ENCODE measurements around the gene ZFHX3.

ZFHX3 gene

GRCh38 chr16:72832621-72833248 is 215.2 kb downstream of the ZFHX3 start:
- Histone ChIP-seq H4K20me1 (peaks cover 0 to 65% (median 0%) of the 10 kb centered on the region in 11 experiments; a peak in 4 of 22 replicates), H3K4me2 (no peak overlapping the region), H3K4me1 (peaks cover 30 to 72% (median 50%) of the 10 kb centered on the region in 10 experiments), H3K27ac (no peak overlapping the region), H3K36me3 (peaks cover 0 to 43% (median 0%) of the 10 kb centered on the region in 11 experiments; a peak in 7 of 22 replicates), H3K27me3 (no peaks in the 10 kb centered on the region), H3K9me3 (replicated peaks in 1 of 11) (peaks cover 0 to 2% (median 0%) of the 10 kb centered on the region in 11 experiments; a peak in 1 of 22 replicates), H3K4me3 (no peak overlapping the region), H3K9ac (no peak overlapping the region)
- no peak for TF ChIP-seq Cebpa-rat (IDR thresholded peaks at IDR 0.05)

GRCh38 chr16:72829846-72830775 is 217.8 kb downstream of the ZFHX3 start:
- H3K36me3 ChIP-seq = peaks cover 0 to 56% (median 0%) of the 10 kb centered on the region in 11 experiments; a peak in 7 of 22 replicates
- no peak overlapping the region for H3K27ac ChIP-seq
- H3K4me2 ChIP-seq = peak overlapping the region; percentile 20 to 75 (median 64); a peak in 21 of 22 replicates
- H3K27me3 ChIP-seq = no peaks in the 10 kb centered on the region
- peaks cover 33 to 61% (median 46%) of the 10 kb centered on the region in 10 experiments for H3K4me1 ChIP-seq
- no peak for TF ChIP-seq Cebpa-rat (IDR thresholded peaks at IDR 0.05)
- H3K9me3 ChIP-seq (replicated peaks in 1 of 11) = peaks cover 0 to 17% (median 0%) of the 10 kb centered on the region in 11 experiments; a peak in 3 of 22 replicates
- peaks cover 0 to 55% (median 0%) of the 10 kb centered on the region in 11 experiments; a peak in 4 of 22 replicates for H4K20me1 ChIP-seq
- no peak overlapping the region for H3K4me3 ChIP-seq
- no peak overlapping the region for H3K9ac ChIP-seq

GRCh38 chr16:72827866-72828265 is 220.1 kb downstream of the ZFHX3 start:
- Histone ChIP-seq H3K9ac (no peak overlapping the region), H3K36me3 (peaks cover 0 to 76% (median 0%) of the 10 kb centered on the region in 11 experiments; a peak in 7 of 22 replicates), H3K4me3 (no peak overlapping the region), H3K4me1 (peaks cover 31 to 47% (median 36%) of the 10 kb centered on the region in 10 experiments), H3K27ac (peak overlapping the region in 6 of 11 experiments; percentile 3 to 55 (median 20); a peak in 9 of 22 replicates), H3K4me2 (peak overlapping the region; percentile 47 to 75 (median 70); a peak in 19 of 22 replicates), H3K27me3 (no peaks in the 10 kb centered on the region), H4K20me1 (peaks cover 0 to 58% (median 0%) of the 10 kb centered on the region in 11 experiments; a peak in 3 of 22 replicates), H3K9me3 (replicated peaks in 1 of 11) (peaks cover 0 to 17% (median 0%) of the 10 kb centered on the region in 11 experiments; a peak in 3 of 22 replicates)
- TF ChIP-seq Cebpa-rat (IDR thresholded peaks at IDR 0.05) = no peak

- Histone ChIP-seq H3K27ac (no peak overlapping the region), H4K20me1 (peaks cover 0 to 52% (median 0%) of the 10 kb centered on the region in 11 experiments; a peak in 3 of 22 replicates), H3K9me3 (replicated peaks in 1 of 11) (peaks cover 0 to 17% (median 0%) of the 10 kb centered on the region in 11 experiments; a peak in 3 of 22 replicates), H3K9ac (no peak overlapping the region), H3K4me1 (peaks cover 31 to 40% (median 36%) of the 10 kb centered on the region in 10 experiments), H3K27me3 (no peaks in the 10 kb centered on the region), H3K4me2 (no peak overlapping the region), H3K4me3 (no peak overlapping the region), H3K36me3 (peaks cover 0 to 75% (median 0%) of the 10 kb centered on the region in 11 experiments; a peak in 7 of 22 replicates)
- no peak for TF ChIP-seq Cebpa-rat (IDR thresholded peaks at IDR 0.05)
Measured at GRCh38 chr16:72825912-72826621, 221.9 kb downstream of the ZFHX3 start.

- Histone ChIP-seq H4K20me1 (peaks cover 0 to 48% (median 0%) of the 10 kb centered on the region in 11 experiments; a peak in 3 of 22 replicates), H3K4me3 (no peak overlapping the region), H3K4me1 (peaks cover 19 to 27% (median 23%) of the 10 kb centered on the region in 10 experiments), H3K36me3 (peaks cover 0 to 76% (median 0%) of the 10 kb centered on the region in 11 experiments; a peak in 7 of 22 replicates), H3K27ac (no peak overlapping the region), H3K27me3 (no peaks in the 10 kb centered on the region), H3K9ac (no peak overlapping the region), H3K9me3 (replicated peaks in 1 of 11) (peaks cover 0 to 17% (median 0%) of the 10 kb centered on the region in 11 experiments; a peak in 3 of 22 replicates), H3K4me2 (no peak overlapping the region)
- no peak for TF ChIP-seq Cebpa-rat (IDR thresholded peaks at IDR 0.05)
Measured at GRCh38 chr16:72824761-72825160, 223.2 kb downstream of the ZFHX3 start.

GRCh38 chr16:72824027-72824426 is 223.9 kb downstream of the ZFHX3 start:
- H3K4me1 ChIP-seq = peaks cover 15 to 20% (median 16%) of the 10 kb centered on the region in 10 experiments
- H3K9me3 ChIP-seq (replicated peaks in 1 of 11) = peaks cover 0 to 17% (median 0%) of the 10 kb centered on the region in 11 experiments; a peak in 3 of 22 replicates
- H3K36me3 ChIP-seq = peaks cover 0 to 71% (median 0%) of the 10 kb centered on the region in 11 experiments; a peak in 7 of 22 replicates
- H3K27ac ChIP-seq = no peak overlapping the region
- no peak overlapping the region for H3K4me3 ChIP-seq
- H3K27me3 ChIP-seq = no peaks in the 10 kb centered on the region
- no peak overlapping the region for H3K9ac ChIP-seq
- peaks cover 0 to 48% (median 0%) of the 10 kb centered on the region in 11 experiments; a peak in 3 of 22 replicates for H4K20me1 ChIP-seq
- H3K4me2 ChIP-seq = no peak overlapping the region
- no peak for TF ChIP-seq Cebpa-rat (IDR thresholded peaks at IDR 0.05)

- H3K4me3 ChIP-seq = no peak overlapping the region
Measured at GRCh38 chr16:72821185-72821950, 226.6 kb downstream of the ZFHX3 start.

More at GRCh38 chr16:72821185-72821950, 226.6 kb downstream of the ZFHX3 start:
- H3K9ac ChIP-seq = no peak overlapping the region
- no peak overlapping the region for H3K27ac ChIP-seq
- peaks cover 0 to 62% (median 0%) of the 10 kb centered on the region in 11 experiments; a peak in 4 of 22 replicates for H3K36me3 ChIP-seq
- no peaks in the 10 kb centered on the region for H3K27me3 ChIP-seq
- H3K4me1 ChIP-seq = peaks cover 0 to 4% (median 0%) of the 10 kb centered on the region in 10 experiments; a peak in 1 of 20 replicates
- 0 out of 22 replicates have a peak, but pooled peaks cover 0 to 6% (median 0%) of the 10 kb centered on the region in 11 experiments for H3K9me3 ChIP-seq (replicated peaks in 1 of 11)
- TF ChIP-seq Cebpa-rat (IDR thresholded peaks at IDR 0.05) = no peak
- H3K4me2 ChIP-seq = no peak overlapping the region
- H4K20me1 ChIP-seq = peaks cover 0 to 53% (median 0%) of the 10 kb centered on the region in 11 experiments; a peak in 3 of 22 replicates

Data from BLaER1 treated with 17β-estradiol and CSF1 and Interleukin-3, amounts not matched to agents 10 nM and 100 nM (cell line).